Heart left ventricle (tissue), 13 donors: ENCODE measurements around the gene HERC3.

Experiments
- POLR2A ChIP-seq, 2 donors: fragments of 450-650 bp; IDR thresholded peaks; one replicate each; pipeline ENCODE4 v1.6.1; 2017; ENCODE audit warnings: antibody characterized with exemption in 2 of 2, mild to moderate bottlenecking in 2 of 2, moderate library complexity in 2 of 2
- TF ChIP-seq, protein P1 (sequence below), 12 donors: fragments of 200-600 bp; sonication (generic) in 4 of 12; IDR thresholded peaks; one replicate each; pipeline versions ENCODE4 v1.5.0 to v1.8.0; 2018 to 2022; ENCODE audit warnings: antibody characterized with exemption in 12 of 12, mild to moderate bottlenecking in 5 of 12
- donor health status: ischemic (EF 13 %, LVEDD 7.1; RV severe dilation, severe dysfunction).
- donor health status: DM: no; HTN: yes; CAD: no.
- donor health status: DM: no; HTN: no; CAD: no.
- donor health status: ischemic (EF 25% LVEDD 6.9; RV normal size, moderate dysfunction).
- donor health status: ischemic (EF 25% LVEDD 5.7; RV mildly dilated, moderate dysfunction).
- donor health status: ischemic (EF 35%, LVEDD 5.7; RV mildly dilated, moderate dysfunction).
- donor health status: nonischemic (EF 11% LVEDD 7.7; RV severe dilation, severe dysfunction).
- donor health status: DM: yes; HTN: yes; CAD: no.
- donor health status: PGD.
- donor health status: ischemic (EF 29% LVEDD 5.4; RV normal size, mild dysfunction).
- donor health status: nonischemic (EF 23%, LVEDD 6.1; RV moderate dilation, normal function).

GRCh38 chr4:88604978-88605678, 12.8 kb downstream of the HERC3 start:
- TF ChIP-seq, protein P1, sequence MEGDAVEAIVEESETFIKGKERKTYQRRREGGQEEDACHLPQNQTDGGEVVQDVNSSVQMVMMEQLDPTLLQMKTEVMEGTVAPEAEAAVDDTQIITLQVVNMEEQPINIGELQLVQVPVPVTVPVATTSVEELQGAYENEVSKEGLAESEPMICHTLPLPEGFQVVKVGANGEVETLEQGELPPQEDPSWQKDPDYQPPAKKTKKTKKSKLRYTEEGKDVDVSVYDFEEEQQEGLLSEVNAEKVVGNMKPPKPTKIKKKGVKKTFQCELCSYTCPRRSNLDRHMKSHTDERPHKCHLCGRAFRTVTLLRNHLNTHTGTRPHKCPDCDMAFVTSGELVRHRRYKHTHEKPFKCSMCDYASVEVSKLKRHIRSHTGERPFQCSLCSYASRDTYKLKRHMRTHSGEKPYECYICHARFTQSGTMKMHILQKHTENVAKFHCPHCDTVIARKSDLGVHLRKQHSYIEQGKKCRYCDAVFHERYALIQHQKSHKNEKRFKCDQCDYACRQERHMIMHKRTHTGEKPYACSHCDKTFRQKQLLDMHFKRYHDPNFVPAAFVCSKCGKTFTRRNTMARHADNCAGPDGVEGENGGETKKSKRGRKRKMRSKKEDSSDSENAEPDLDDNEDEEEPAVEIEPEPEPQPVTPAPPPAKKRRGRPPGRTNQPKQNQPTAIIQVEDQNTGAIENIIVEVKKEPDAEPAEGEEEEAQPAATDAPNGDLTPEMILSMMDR (IDR thresholded peaks at IDR 0.05) = no peak
- no peak for TF ChIP-seq POLR2A (IDR thresholded peaks at IDR 0.05)
